Astrocyte (in vitro differentiated cells and primary cell): Measurements from ENCODE around the gene FMN2. TPM values are rescaled to one million over a fixed set of nuclear protein-coding genes. Genes with fewer than 3 reads are reported as not detected.

ENCODE experiments used
- DNase-seq: peaks from one replicate; pipeline ENCODE4 v3.0.0-alpha.2; 2010; ENCODE audit warnings: low read depth
- FAIRE-seq: peaks from 2 replicates; lab custom pipeline; 2011; peaks lifted over from hg19 to GRCh38; lab: Jason Lieb, UNC
- H2AFZ ChIP-seq: 2 replicates; pipeline ENCODE4 v1.6.0; 2012; ENCODE audit warnings: low read depth, low read length, inconsistent platforms
- H3K27ac ChIP-seq: 2 replicates; pipeline ENCODE4 v1.5.1; 2011; ENCODE audit warnings: low read depth, low read length, inconsistent platforms
- H3K27me3 ChIP-seq: 2 replicates; pipeline ENCODE4 v1.6.0; 2011; ENCODE audit warnings: low read length, inconsistent platforms; ENCODE audit not compliant: insufficient read depth
- H3K36me3 ChIP-seq: 2 replicates; pipeline ENCODE4 v1.5.1; 2011; ENCODE audit warnings: low read length, inconsistent platforms; ENCODE audit not compliant: insufficient read depth
- H3K4me1 ChIP-seq: 2 replicates; pipeline ENCODE4 v1.5.1; 2011; ENCODE audit warnings: low read length, inconsistent platforms; ENCODE audit not compliant: insufficient read depth
- H3K4me2 ChIP-seq: 2 replicates; pipeline ENCODE4 v1.6.0; 2012; ENCODE audit warnings: low read length, inconsistent platforms
- H3K4me3 ChIP-seq: 2 replicates; pipeline ENCODE4 v1.5.1; 2011; ENCODE audit warnings: low read depth, mild to moderate bottlenecking, low read length, inconsistent platforms; ENCODE audit not compliant: insufficient read depth
- H3K79me2 ChIP-seq: 2 replicates; pipeline ENCODE4 v1.6.0; 2012; ENCODE audit warnings: mild to moderate bottlenecking, low read length, inconsistent platforms; ENCODE audit not compliant: insufficient read depth
- H3K9ac ChIP-seq: 2 replicates; pipeline ENCODE4 v1.6.0; 2012; ENCODE audit warnings: mild to moderate bottlenecking, low read length, inconsistent platforms
- H3K9me3 ChIP-seq: 2 replicates; pipeline ENCODE4 v1.5.1; 2012; ENCODE audit warnings: low read depth, mild to moderate bottlenecking, low read length, inconsistent platforms; ENCODE audit not compliant: insufficient read depth
- H4K20me1 ChIP-seq: 2 replicates; pipeline ENCODE4 v1.6.0; 2012; ENCODE audit warnings: low read length, inconsistent platforms; ENCODE audit not compliant: insufficient read depth
- H3K27ac Mint-ChIP-seq: one replicate; pipeline ENCODE4 v1.8.0; 2021; ENCODE audit warnings: mild to moderate bottlenecking, mixed read lengths; ENCODE audit not compliant: unreplicated experiment
- H3K27me3 Mint-ChIP-seq: one replicate; pipeline ENCODE4 v1.8.0; 2021; ENCODE audit warnings: low read depth, mixed read lengths; ENCODE audit not compliant: unreplicated experiment
- H3K36me3 Mint-ChIP-seq: one replicate; pipeline ENCODE4 v1.8.0; 2021; ENCODE audit warnings: low read depth, mixed read lengths; ENCODE audit not compliant: unreplicated experiment
- H3K4me1 Mint-ChIP-seq: one replicate; pipeline ENCODE4 v1.8.0; 2021; ENCODE audit warnings: low read depth, mixed read lengths; ENCODE audit not compliant: unreplicated experiment
- H3K4me3 Mint-ChIP-seq: one replicate; pipeline ENCODE4 v1.8.0; 2021; ENCODE audit warnings: mild to moderate bottlenecking, moderate library complexity, mixed read lengths; ENCODE audit not compliant: unreplicated experiment
- H3K9me3 Mint-ChIP-seq: one replicate; pipeline ENCODE4 v1.8.0; 2021; ENCODE audit warnings: mild to moderate bottlenecking, mixed read lengths; ENCODE audit not compliant: unreplicated experiment
- EZH2 ChIP-seq: IDR thresholded peaks from 2 replicates; pipeline ENCODE4 v1.6.1; 2012; ENCODE audit warnings: mild to moderate bottlenecking, low read length, inconsistent platforms; ENCODE audit not compliant: insufficient read depth
- total RNA-seq: library from RNA; stranded (reverse); gene quantifications from 2 replicates; pipeline ENCODE4 v1.2.1, GENCODE V29; 2021
- TF ChIP-seq, protein P1 (sequence below): IDR thresholded peaks from 2 replicates; pipeline ENCODE4 v1.5.1; 2011; ENCODE audit warnings: low read depth, mild to moderate bottlenecking, inconsistent platforms, low read length, moderate library complexity; ENCODE audit not compliant: insufficient read depth

The FMN2 gene
- total RNA-seq, 1 donor from 2014 or later, result 2.4 TPM

DNA sequence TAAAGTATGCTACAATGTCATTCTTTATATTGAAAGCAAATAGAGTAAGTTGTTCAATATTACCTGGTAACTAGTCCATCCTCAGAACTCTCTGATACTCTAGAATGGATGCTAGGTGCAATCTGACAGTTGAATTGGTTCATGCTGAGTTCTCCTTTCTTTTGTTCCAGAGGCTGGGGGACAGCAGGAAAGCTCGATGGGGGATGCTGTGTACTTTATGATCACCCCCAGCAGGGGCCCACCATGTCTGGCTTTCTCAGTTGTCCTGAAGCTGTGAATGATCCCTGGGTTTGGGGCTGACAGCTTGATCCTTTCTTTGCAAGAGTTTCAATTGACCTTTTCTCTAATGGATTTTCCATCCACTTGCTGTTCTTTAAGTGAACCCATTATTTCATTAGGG lies 22.5 kb downstream of the FMN2 start:
- no peaks in the 10 kb centered on the region for H3K9me3 ChIP-seq
- H3K79me2 ChIP-seq, result no peaks in the 10 kb centered on the region
- no peak overlapping the region for H3K4me2 ChIP-seq
- H3K9ac ChIP-seq, result no peak overlapping the region
- H3K27ac ChIP-seq, result no peak overlapping the region
- H3K36me3 ChIP-seq, result no peaks in the 10 kb centered on the region
- peaks cover 2% of the 10 kb centered on the region for H3K4me1 ChIP-seq
- no peak overlapping the region for H3K27ac Mint-ChIP-seq
- no peak for FAIRE-seq
- no peaks in the 10 kb centered on the region for H3K9me3 Mint-ChIP-seq
- TF ChIP-seq EZH2, result no peak
- TF ChIP-seq, protein P1, sequence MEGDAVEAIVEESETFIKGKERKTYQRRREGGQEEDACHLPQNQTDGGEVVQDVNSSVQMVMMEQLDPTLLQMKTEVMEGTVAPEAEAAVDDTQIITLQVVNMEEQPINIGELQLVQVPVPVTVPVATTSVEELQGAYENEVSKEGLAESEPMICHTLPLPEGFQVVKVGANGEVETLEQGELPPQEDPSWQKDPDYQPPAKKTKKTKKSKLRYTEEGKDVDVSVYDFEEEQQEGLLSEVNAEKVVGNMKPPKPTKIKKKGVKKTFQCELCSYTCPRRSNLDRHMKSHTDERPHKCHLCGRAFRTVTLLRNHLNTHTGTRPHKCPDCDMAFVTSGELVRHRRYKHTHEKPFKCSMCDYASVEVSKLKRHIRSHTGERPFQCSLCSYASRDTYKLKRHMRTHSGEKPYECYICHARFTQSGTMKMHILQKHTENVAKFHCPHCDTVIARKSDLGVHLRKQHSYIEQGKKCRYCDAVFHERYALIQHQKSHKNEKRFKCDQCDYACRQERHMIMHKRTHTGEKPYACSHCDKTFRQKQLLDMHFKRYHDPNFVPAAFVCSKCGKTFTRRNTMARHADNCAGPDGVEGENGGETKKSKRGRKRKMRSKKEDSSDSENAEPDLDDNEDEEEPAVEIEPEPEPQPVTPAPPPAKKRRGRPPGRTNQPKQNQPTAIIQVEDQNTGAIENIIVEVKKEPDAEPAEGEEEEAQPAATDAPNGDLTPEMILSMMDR, result no peak
- no peaks in the 10 kb centered on the region for H3K27me3 Mint-ChIP-seq
- no peak for DNase-seq
- H3K4me3 ChIP-seq, result no peak overlapping the region
- H3K4me3 Mint-ChIP-seq, result no peak overlapping the region
- H3K36me3 Mint-ChIP-seq, result no peaks in the 10 kb centered on the region
- H2AFZ ChIP-seq, result no peak overlapping the region
- H3K4me1 Mint-ChIP-seq, result peaks cover 3% of the 10 kb centered on the region
- H3K27me3 ChIP-seq, result no peaks in the 10 kb centered on the region
- no peaks in the 10 kb centered on the region for H4K20me1 ChIP-seq

DNA sequence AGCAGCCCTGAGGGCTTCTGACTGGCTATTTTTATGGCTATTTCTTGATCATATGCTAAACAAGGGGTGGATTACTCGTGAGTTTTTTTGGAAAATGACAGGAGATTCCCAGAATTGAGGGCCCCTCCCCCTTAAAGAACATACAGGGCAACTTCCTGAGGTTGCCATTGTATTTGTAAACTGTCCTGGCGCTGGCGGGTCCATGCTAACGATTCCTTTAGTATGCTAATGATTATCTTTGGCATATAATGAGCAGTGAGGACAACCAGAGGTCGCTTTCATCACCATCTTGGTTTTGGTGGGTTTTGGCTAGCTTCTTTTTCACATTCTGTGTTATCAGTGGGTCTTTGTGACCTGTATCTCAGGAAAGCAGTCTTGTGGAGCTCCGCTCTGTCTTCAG lies 24.1 kb downstream of the FMN2 start:
- H3K36me3 ChIP-seq, result no peaks in the 10 kb centered on the region
- Mint-ChIP-seq H3K9me3 (no peaks in the 10 kb centered on the region), H3K27ac (no peak overlapping the region), H3K36me3 (no peaks in the 10 kb centered on the region), H3K4me3 (no peak overlapping the region), H3K4me1 (no peaks in the 10 kb centered on the region), H3K27me3 (no peaks in the 10 kb centered on the region)
- H3K27ac ChIP-seq, result no peak overlapping the region
- H3K9ac ChIP-seq, result no peak overlapping the region
- TF ChIP-seq, protein P1, result no peak
- no peak for TF ChIP-seq EZH2
- no peaks in the 10 kb centered on the region for H3K4me1 ChIP-seq
- no peak for DNase-seq
- H3K27me3 ChIP-seq, result no peaks in the 10 kb centered on the region
- no peaks in the 10 kb centered on the region for H3K9me3 ChIP-seq
- FAIRE-seq, result no peak
- no peak overlapping the region for H2AFZ ChIP-seq
- no peak overlapping the region for H3K4me2 ChIP-seq
- H4K20me1 ChIP-seq, result no peaks in the 10 kb centered on the region
- H3K79me2 ChIP-seq, result no peaks in the 10 kb centered on the region
- H3K4me3 ChIP-seq, result no peak overlapping the region

DNA sequence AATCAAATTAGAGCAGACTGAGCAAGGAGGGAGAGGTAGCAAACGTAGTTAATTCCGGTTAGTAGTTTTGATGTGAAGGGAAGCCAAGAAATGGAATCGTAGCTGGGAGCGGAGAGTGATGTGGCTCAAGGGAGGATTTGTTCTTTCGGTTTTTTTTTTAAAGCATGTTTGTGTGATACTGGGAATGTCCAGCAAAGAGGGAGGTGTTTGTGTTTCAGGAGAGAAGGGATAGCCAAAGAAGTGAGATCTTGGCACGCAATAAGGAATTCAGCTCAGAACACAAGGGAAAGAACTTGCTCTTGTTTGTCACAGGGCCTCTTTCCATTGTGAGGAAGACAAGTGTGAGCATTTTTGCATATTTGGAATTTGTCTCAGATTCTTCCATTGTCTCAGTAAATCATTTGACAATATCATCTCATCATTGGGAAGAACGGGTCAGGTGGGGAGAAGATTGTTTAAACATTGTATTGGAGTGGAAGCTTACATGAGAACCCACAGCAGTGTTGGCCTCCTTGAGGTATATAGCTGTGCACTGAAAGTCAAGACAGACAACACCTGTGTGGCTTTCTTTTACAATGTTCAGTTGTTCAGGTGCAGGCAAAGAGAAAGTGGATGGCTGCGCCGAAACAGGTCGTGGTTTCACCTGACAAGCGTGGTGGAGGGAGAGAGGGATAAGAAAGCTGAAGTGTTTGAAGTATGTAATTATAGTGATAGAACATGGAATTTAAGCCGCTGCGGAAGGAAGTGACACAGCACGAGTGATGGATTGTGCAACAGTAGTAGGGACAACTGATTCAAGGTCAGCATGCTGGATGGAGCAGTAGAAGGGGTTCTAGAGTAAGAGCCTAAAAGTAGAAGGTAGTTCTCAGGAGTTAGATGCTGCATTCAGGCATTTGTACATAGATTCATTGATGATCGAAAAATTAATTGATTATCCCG lies 25.4 kb downstream of the FMN2 start:
- Histone ChIP-seq H2AFZ (no peak overlapping the region), H3K36me3 (no peaks in the 10 kb centered on the region), H3K9ac (no peak overlapping the region), H3K4me2 (no peak overlapping the region), H3K4me1 (no peaks in the 10 kb centered on the region), H3K79me2 (no peaks in the 10 kb centered on the region), H3K27me3 (no peaks in the 10 kb centered on the region), H3K9me3 (no peaks in the 10 kb centered on the region), H4K20me1 (no peaks in the 10 kb centered on the region), H3K27ac (no peak overlapping the region), H3K4me3 (no peak overlapping the region)
- Mint-ChIP-seq H3K36me3 (no peaks in the 10 kb centered on the region), H3K4me3 (no peak overlapping the region), H3K4me1 (no peaks in the 10 kb centered on the region), H3K9me3 (no peaks in the 10 kb centered on the region), H3K27me3 (no peaks in the 10 kb centered on the region), H3K27ac (no peak overlapping the region)
- no peak for FAIRE-seq
- DNase-seq, result no peak
- TF ChIP-seq, protein P1, result no peak
- no peak for TF ChIP-seq EZH2
